MCF 10A (cell line): ENCODE measurements around the gene GPC5. TPM values are rescaled to one million over a fixed set of nuclear protein-coding genes. Genes with fewer than 3 reads are reported as not detected.

Source experiments
- BruUV-seq: library from RNA; stranded (reverse); fragments of 400-500 nt; replicated peaks from 2 replicates; lab custom pipeline; 2021; lab: Mats Ljungman, UMichigan
- CTCF ChIA-PET: fragments of 300-600 bp; sonication (Branson Sonifier 250); formaldehyde crosslinking; extraction: SDS; loops from one replicate; lab custom pipeline; 2021; ENCODE audit warnings: antibody characterized with exemption, inconsistent platforms; lab: Yijun Ruan, JAX
- POLR2A ChIA-PET: fragments of 300-600, 350-650 bp; sonication (Branson Sonifier 250); formaldehyde crosslinking; extraction: SDS; loops from one replicate; lab custom pipeline; 2020; ENCODE audit warnings: antibody characterized with exemption, inconsistent platforms; lab: Yijun Ruan, JAX
- DNase-seq: peaks from one replicate; pipeline ENCODE4 v3.0.0-alpha.2; 2018; ENCODE audit not compliant: unreplicated experiment
- H3K27ac Mint-ChIP-seq: one replicate; pipeline ENCODE4 v1.8.0; 2022; ENCODE audit warnings: mild to moderate bottlenecking, low read depth, mixed read lengths; ENCODE audit not compliant: unreplicated experiment
- H3K27me3 Mint-ChIP-seq: one replicate; pipeline ENCODE4 v1.8.0; 2022; ENCODE audit warnings: mixed read lengths; ENCODE audit not compliant: insufficient read depth, unreplicated experiment
- H3K36me3 Mint-ChIP-seq: one replicate; pipeline ENCODE4 v1.8.0; 2022; ENCODE audit warnings: mild to moderate bottlenecking, moderate library complexity, mixed read lengths; ENCODE audit not compliant: insufficient read depth, unreplicated experiment
- H3K4me1 Mint-ChIP-seq: one replicate; pipeline ENCODE4 v1.8.0; 2022; ENCODE audit warnings: mixed read lengths; ENCODE audit not compliant: insufficient read depth, unreplicated experiment
- H3K4me3 Mint-ChIP-seq: one replicate; pipeline ENCODE4 v1.8.0; 2022; ENCODE audit warnings: mild to moderate bottlenecking, moderate library complexity, mixed read lengths; ENCODE audit not compliant: unreplicated experiment
- H3K9me3 Mint-ChIP-seq: one replicate; pipeline ENCODE4 v1.8.0; 2022; ENCODE audit warnings: mixed read lengths; ENCODE audit not compliant: unreplicated experiment
- CTCF ChIP-seq: fragments of 200-600 bp; IDR thresholded peaks from one replicate; pipeline ENCODE4 v1.8.0; 2022; ENCODE audit warnings: antibody characterized with exemption, mild to moderate bottlenecking; ENCODE audit not compliant: unreplicated experiment
- intact Hi-C: fragments of 100-400 bp; cut with micrococcal nuclease; formaldehyde crosslinking; loops from 2 replicates; pipeline ENCODE4 v1.14.1; 2022
- total RNA-seq: library from RNA; stranded (reverse); gene quantifications from 2 replicates; pipeline ENCODE4 v1.2.3, GENCODE V29; 2022

Gene GPC5
- total RNA-seq, 1 experiment from 2014 or later = not detected

- no peak for DNase-seq
- Mint-ChIP-seq H3K9me3 (no peaks in the 10 kb centered on the region), H3K27me3 (peaks cover 17% of the 10 kb centered on the region), H3K27ac (no peak overlapping the region), H3K4me1 (no peaks in the 10 kb centered on the region), H3K36me3 (no peaks in the 10 kb centered on the region), H3K4me3 (no peak overlapping the region)
- TF ChIP-seq CTCF = no peak
- ChIA-PET POLR2A (interaction anchor here (0.7 kb wide), 1 partner anchor 32 kb away, joined by 4 read pairs; no protein-coding TSS in a partner anchor), CTCF (no interaction called here)
- intact Hi-C loops = no loop called here
- BruUV-seq = no TSS peak
These were observed 61.1 kb downstream of the GPC5 start for GRCh38 chr13:91459485-91459884.

GRCh38 chr13:91464336-91464735 is 65.9 kb downstream of the GPC5 start:
- intact Hi-C loops = no loop called here
- Mint-ChIP-seq H3K27ac (no peak overlapping the region), H3K4me3 (no peak overlapping the region), H3K36me3 (no peaks in the 10 kb centered on the region), H3K4me1 (peaks cover 6% of the 10 kb centered on the region), H3K9me3 (no peaks in the 10 kb centered on the region), H3K27me3 (no peaks in the 10 kb centered on the region)
- no peak for DNase-seq
- no peak for TF ChIP-seq CTCF
- ChIA-PET POLR2A (no interaction called here), CTCF (no interaction called here)
- no TSS peak for BruUV-seq

- Mint-ChIP-seq H3K27ac (no peak overlapping the region), H3K4me1 (peaks cover 6% of the 10 kb centered on the region), H3K4me3 (no peak overlapping the region), H3K9me3 (no peaks in the 10 kb centered on the region), H3K27me3 (no peaks in the 10 kb centered on the region), H3K36me3 (no peaks in the 10 kb centered on the region)
- no TSS peak for BruUV-seq
- ChIA-PET CTCF (no interaction called here), POLR2A (no interaction called here)
- TF ChIP-seq CTCF = no peak
- DNase-seq = no peak
- intact Hi-C loops = no loop called here
These were observed 68.8 kb downstream of the GPC5 start for GRCh38 chr13:91467236-91467635.

GRCh38 chr13:91468301-91468700 is 69.9 kb downstream of the GPC5 start:
- ChIA-PET CTCF (no interaction called here), POLR2A (no interaction called here)
- TF ChIP-seq CTCF = no peak
- Mint-ChIP-seq H3K27ac (no peak overlapping the region), H3K27me3 (no peaks in the 10 kb centered on the region), H3K4me3 (no peak overlapping the region), H3K9me3 (no peaks in the 10 kb centered on the region), H3K4me1 (peaks cover 6% of the 10 kb centered on the region), H3K36me3 (no peaks in the 10 kb centered on the region)
- intact Hi-C loops = no loop called here
- BruUV-seq = no TSS peak
- DNase-seq = peak; percentile 41
